ENCODE data around the gene MFSD11.

DNA sequence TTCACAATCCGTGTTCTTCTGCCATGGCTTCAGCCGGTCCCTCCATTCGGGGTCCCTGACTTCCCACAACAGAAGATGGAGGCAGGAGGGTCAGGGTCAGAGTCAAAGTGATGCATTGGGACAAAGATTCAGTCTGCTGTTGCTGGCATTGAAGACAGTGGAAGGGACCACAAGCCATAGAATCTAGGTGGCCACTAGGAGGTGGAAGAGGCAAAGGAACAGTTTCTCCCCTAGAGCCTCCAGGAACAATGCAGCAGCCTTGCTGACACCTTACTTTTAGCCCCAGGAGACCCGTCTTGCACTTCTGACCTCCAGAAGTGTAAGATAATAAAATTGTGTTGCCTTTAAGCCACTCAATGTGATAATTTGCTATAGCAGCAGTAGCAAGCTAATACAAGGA is 55.9 kb downstream of the MFSD11 start:
- TF ChIP-seq, protein P1, sequence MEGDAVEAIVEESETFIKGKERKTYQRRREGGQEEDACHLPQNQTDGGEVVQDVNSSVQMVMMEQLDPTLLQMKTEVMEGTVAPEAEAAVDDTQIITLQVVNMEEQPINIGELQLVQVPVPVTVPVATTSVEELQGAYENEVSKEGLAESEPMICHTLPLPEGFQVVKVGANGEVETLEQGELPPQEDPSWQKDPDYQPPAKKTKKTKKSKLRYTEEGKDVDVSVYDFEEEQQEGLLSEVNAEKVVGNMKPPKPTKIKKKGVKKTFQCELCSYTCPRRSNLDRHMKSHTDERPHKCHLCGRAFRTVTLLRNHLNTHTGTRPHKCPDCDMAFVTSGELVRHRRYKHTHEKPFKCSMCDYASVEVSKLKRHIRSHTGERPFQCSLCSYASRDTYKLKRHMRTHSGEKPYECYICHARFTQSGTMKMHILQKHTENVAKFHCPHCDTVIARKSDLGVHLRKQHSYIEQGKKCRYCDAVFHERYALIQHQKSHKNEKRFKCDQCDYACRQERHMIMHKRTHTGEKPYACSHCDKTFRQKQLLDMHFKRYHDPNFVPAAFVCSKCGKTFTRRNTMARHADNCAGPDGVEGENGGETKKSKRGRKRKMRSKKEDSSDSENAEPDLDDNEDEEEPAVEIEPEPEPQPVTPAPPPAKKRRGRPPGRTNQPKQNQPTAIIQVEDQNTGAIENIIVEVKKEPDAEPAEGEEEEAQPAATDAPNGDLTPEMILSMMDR (IDR thresholded peaks at IDR 0.05): no peak
- no peak for TF ChIP-seq POLR2AphosphoS5 (IDR thresholded peaks at IDR 0.05; ENCODE audit: insufficient read depth in 1 of 2, low read depth in 1 of 2)
- no peak for TF ChIP-seq POLR2A (IDR thresholded peaks at IDR 0.05)
